Vagina (tissue), 2 donors: ENCODE measurements around the gene AQP10.

ENCODE experiments used
- CTCF ChIP-seq, 3 experiments: fragments of 450-650 bp in 2 of 3; fragments of 200-600 bp in 1 of 3; sonication (generic) in 1 of 3; IDR thresholded peaks; one replicate each; pipeline ENCODE4 v1.5.1; 2017 to 2019; ENCODE audit warnings: antibody characterized with exemption in 3 of 3, mild to moderate bottlenecking in 2 of 3, moderate library complexity in 2 of 3
- POLR2AphosphoS5 ChIP-seq, 2 donors: sonication (generic); formaldehyde crosslinking; IDR thresholded peaks; one replicate each; pipeline ENCODE4 v1.9.0; 2017; ENCODE audit warnings: antibody characterized with exemption in 2 of 2, mild to moderate bottlenecking in 2 of 2, low read depth in 1 of 2; ENCODE audit not compliant: insufficient read depth in 1 of 2

GRCh38 chr1:154353966-154354365 is 33.1 kb downstream of the AQP10 start:
- TF ChIP-seq CTCF (IDR thresholded peaks at IDR 0.05), result no peak
- no peak for TF ChIP-seq POLR2AphosphoS5 (IDR thresholded peaks at IDR 0.05; ENCODE audit: insufficient read depth in 1 of 2, low read depth in 1 of 2)
